Endometrial microvascular endothelial cells (primary cell): Measurements from ENCODE around the gene GULP1. TPM values are rescaled to one million over a fixed set of nuclear protein-coding genes. Genes with fewer than 3 reads are reported as not detected.

Source experiments
- in situ Hi-C: cut with HindIII; loops from 2 replicates; pipeline ENCODE4 v1.10.0; 2017; ENCODE audit warnings: low sequenced_read_pairs, low pct_unique_long_range_greater_than_20kb; ENCODE audit errors: inconsistent ontology term
- total RNA-seq: library from RNA; depleted of rRNA; stranded (reverse); fragments of >200 nt; gene quantifications from one replicate; pipeline ENCODE4 v1.2.3, GENCODE V29; 2015; ENCODE audit errors: inconsistent ontology term

The GULP1 gene
- total RNA-seq, 1 donor from 2014 or later: 34.9 TPM

DNA sequence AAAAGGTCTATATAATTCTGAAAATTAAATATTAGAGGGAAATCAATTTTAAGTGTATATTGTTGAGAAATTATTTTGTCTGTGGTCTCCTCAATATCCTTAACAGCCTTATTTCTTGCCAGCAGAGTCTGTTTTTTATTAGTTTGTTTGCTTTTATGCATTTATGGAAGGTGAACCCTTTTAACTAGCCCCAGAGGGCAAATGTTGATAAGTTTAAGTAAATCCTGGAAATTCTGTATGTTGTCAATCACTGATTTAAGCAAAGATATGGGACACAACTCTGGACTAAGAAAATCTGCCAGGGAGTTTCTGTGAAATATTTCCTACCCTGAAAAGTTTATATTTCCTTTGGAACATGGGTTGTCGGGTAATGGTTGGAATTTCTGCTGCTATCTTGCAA is 343.0 kb downstream of the GULP1 start:
- in situ Hi-C loops: no loop called here
